ENCODE results near the gene CRB3.

GRCh38 chr19:6510618-6511017 lies 46.5 kb downstream of the CRB3 start:
- no peak for TF ChIP-seq CTCF (IDR thresholded peaks at IDR 0.05; ENCODE audit: insufficient read depth, low read length, poor library complexity, severe bottlenecking)
- TF ChIP-seq EZH2phosphoT487 (conservative IDR thresholded peaks at IDR 0.05; ENCODE audit: low read length): no peak
